Measurements from ENCODE around the gene CYP21A2.

GRCh38 chr6:32047084-32047478 lies 8.9 kb downstream of the CYP21A2 start:
- no peak for TF ChIP-seq POLR2A (IDR thresholded peaks at IDR 0.05; ENCODE audit: low read length)
- TF ChIP-seq GATA1 (IDR thresholded peaks at IDR 0.05; ENCODE audit: low read depth, low read length) = no peak
